Stomach (tissue), 4 donors: ENCODE measurements around the gene PTX3.

ENCODE experiments used
- CTCF ChIP-seq, 7 experiments: fragments of 450-650 bp in 4 of 7; fragments of 200-600 bp in 3 of 7; sonication (generic) in 3 of 7; IDR thresholded peaks; one replicate each; pipeline ENCODE4 v1.5.1; 2016 to 2019; ENCODE audit warnings: antibody characterized with exemption in 7 of 7, control low read depth in 2 of 7, mild to moderate bottlenecking in 1 of 7
- POLR2A ChIP-seq, 4 donors: fragments of 450-650 bp; IDR thresholded peaks; one replicate each; pipeline ENCODE4 v1.6.1; 2016; ENCODE audit warnings: antibody characterized with exemption in 4 of 4, control low read depth in 2 of 4, mild to moderate bottlenecking in 1 of 4, moderate library complexity in 1 of 4

DNA sequence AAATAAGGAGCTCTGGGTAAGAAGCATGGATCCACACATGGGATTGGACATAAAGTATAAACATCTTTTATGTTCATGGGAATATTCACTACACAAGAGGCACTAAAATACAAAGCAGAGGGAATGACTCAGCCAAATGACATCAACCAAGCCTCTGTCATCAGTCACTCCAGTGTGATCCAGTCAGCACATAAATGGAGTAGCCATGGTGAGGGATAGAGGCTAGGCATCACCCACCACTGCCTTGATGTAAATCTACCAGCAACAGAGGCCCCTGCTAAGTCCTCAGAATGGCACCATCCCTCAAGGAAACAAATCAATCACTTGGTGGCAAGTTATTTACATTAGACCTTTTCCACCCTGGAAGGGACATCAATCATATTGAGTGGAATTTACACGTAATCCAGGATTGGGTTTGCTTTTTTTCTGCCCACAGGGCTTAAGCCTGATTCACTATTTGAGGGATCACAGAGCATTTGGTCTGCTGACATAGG is 39.3 kb downstream of the PTX3 start:
- TF ChIP-seq CTCF (IDR thresholded peaks at IDR 0.05) = no peak
- no peak for TF ChIP-seq POLR2A (IDR thresholded peaks at IDR 0.05)
